ENCODE results near the gene TSEN54.

- TF ChIP-seq CTCF (IDR thresholded peaks at IDR 0.05) (no peak), POLR2AphosphoS5 (IDR thresholded peaks at IDR 0.05) (no peak), POLR2A (IDR thresholded peaks at IDR 0.05) (no peak)
These were observed 430 bp downstream of the TSEN54 start for GRCh38 chr17:75516619-75517296.

All from transverse colon (tissue), 4 donors.